Stimulated activated CD8-positive, alpha-beta memory T cell treated with anti-CD3 and anti-CD28 coated beads, Interleukin-7, amount 100 ng/mL, for 1 hour (primary cell): ENCODE data around the gene TRAPPC8.

Experiments
- DNase-seq, 2 donors: peaks; one replicate each; pipeline ENCODE4 v3.0.0-alpha.2; 2020; ENCODE audit warnings: low read depth in 2 of 2

The TRAPPC8 gene

DNA sequence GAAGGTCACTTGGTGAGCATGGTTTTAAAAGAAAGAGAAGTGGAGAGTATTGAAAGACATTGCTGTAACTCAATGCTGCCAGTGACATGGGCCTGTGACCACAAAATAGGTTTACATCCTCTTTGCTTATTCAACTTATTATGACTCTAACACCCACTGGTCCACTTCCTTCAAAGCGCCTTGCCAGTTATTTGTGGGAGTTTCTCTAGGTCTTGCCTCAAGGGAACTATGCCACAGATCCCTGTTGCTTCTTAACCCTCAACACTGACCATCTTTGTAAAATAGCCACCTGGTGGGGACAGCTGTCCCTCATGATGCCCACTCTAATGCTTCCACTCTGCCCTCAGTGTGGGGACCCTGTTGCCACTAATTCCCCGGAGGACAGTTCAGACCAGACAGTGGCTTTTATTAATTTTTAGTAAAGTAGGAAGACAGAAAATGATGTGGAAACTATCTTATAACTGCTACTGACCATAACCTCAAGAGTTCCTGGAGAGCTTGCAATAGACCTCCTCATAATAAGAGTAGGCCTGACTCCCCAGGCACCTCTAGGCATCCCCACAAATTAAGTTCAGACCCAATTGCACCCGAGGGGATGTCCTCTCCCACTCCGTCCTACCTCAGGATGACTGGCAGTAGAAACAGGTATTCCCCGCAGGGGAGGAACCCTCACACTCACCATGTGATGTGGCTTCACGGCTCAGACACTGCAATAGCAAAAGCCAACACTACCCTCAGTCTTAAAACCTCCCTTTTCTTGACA is 150.9 kb downstream of the TRAPPC8 start:
- DNase-seq = no peak

DNA sequence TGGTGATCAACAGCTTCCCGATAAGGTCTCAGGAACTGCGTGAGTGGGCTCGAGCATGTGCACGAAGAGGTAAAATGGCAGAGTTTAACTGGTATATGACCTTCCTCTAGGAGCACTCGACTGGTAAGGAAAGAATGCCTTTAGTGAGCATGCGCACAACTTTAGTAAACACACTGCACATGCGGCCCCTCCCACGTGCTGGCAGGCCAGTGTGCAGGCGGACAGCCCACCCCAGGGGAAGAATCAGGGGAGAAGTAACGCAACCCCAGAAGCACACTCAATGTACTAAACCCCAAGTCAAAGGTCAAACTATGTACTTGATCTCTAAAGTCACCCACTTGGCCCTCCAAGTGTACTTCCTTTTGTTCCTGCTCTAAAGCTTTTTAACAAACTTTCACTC is 153.5 kb downstream of the TRAPPC8 start:
- DNase-seq = no peak

DNA sequence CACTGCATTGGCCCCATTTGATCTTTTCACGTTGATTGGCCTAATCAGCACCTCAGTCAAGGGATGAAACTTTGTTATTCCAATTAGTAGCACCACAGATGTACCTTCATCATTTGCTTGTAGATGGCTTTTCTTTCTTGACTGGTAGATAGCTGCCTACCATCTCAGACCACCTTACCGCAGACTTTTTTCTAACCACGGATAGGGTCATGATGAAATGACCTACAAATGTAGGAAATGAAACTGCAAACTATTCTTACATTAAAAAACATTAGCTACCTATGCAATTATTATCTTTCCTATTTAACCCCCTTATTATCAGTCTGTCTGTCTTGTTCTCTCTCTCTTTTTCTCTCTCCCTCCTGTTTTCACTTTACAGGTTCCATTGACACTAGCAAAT is 159.9 kb downstream of the TRAPPC8 start:
- no peak for DNase-seq
